Measurements from ENCODE around the gene SLC6A3. TPM values are rescaled to one million over a fixed set of nuclear protein-coding genes. Genes with fewer than 3 reads are reported as not detected.
A peak's percentile ranks its signal among the peaks of the same experiment; 100 is the strongest.

Gene SLC6A3
- polyA plus RNA-seq, 3 donors = not detected

DNA sequence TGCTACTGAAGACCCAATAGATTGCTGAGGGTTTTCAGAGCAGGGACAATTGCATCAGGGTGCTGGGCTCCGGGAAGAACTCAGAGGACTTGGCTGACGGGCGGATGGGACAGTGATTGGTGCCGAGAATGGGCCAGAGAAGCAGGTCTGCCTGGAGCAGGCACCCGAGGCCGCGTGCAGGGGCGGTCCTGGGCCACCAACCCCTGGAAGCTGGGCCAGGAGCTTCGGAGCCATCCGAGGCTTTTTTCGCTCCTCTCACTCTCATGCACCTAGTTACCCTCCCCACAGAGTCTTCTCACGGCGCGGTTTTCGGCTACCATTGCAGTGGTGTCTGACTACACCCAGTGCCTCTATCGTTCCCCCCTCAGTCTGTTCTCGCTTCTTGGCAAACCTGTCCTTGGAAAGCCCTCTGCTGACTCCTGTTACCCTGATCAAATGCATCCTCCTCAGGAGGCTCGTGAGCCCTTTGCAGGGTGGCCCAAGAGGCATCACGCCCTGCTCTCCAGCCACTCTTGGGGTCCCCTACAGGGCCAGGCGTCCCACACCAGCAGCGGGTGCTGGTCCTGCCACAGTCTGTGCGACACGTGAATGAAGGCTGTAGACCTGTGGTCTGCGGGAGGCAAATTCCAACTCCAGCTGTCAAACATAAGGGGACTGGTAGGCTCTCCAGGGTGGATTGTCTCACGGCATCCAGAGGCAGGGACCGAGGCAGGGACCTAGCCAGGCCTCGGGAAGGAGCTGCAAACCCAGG, 99.2 kb downstream of the SLC6A3 start:
- peaks cover 19 to 24% of the 10 kb centered on the region in 2 donors for H3K36me3 Mint-ChIP-seq
- peaks cover 21 to 25% of the 10 kb centered on the region in 2 donors for H3K36me3 ChIP-seq (replicated peaks in 1 of 2; ENCODE audit: control insufficient read depth in 1 of 2, insufficient read depth in 2 of 2, low read length in 2 of 2)
- H3K27me3 ChIP-seq (ENCODE audit: control insufficient read depth in 2 of 2, insufficient read depth in 2 of 2, low read length in 2 of 2) = no peaks in the 10 kb centered on the region
- H2AFZ ChIP-seq (ENCODE audit: insufficient read depth, low read depth, low read length, poor library complexity, severe bottlenecking) = peak overlapping the region; percentile 96
- H3K9ac ChIP-seq (ENCODE audit: insufficient read depth, low read length, poor library complexity, severe bottlenecking) = peak overlapping the region; percentile 95
- peak overlapping the region in 1 of 2 donors; percentile 95 for H3K27ac ChIP-seq (ENCODE audit: low read depth in 1 of 2, low read length in 2 of 2)
- 88% methylated on average over 24 of the region's 27 CpGs for WGBS (ENCODE audit: insufficient coverage)
- H3K79me2 ChIP-seq (ENCODE audit: insufficient read depth, low read length) = peaks cover 22% of the 10 kb centered on the region
- TF ChIP-seq, protein P1, sequence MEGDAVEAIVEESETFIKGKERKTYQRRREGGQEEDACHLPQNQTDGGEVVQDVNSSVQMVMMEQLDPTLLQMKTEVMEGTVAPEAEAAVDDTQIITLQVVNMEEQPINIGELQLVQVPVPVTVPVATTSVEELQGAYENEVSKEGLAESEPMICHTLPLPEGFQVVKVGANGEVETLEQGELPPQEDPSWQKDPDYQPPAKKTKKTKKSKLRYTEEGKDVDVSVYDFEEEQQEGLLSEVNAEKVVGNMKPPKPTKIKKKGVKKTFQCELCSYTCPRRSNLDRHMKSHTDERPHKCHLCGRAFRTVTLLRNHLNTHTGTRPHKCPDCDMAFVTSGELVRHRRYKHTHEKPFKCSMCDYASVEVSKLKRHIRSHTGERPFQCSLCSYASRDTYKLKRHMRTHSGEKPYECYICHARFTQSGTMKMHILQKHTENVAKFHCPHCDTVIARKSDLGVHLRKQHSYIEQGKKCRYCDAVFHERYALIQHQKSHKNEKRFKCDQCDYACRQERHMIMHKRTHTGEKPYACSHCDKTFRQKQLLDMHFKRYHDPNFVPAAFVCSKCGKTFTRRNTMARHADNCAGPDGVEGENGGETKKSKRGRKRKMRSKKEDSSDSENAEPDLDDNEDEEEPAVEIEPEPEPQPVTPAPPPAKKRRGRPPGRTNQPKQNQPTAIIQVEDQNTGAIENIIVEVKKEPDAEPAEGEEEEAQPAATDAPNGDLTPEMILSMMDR (IDR thresholded peaks at IDR 0.05) = no peak
- peaks cover 3% of the 10 kb centered on the region for H4K20me1 ChIP-seq (ENCODE audit: insufficient read depth, low read length)
- no peak for DNase-seq
- no peaks in the 10 kb centered on the region for H3K9me3 ChIP-seq (replicated peaks in 1 of 2; ENCODE audit: control insufficient read depth in 1 of 2, insufficient read depth in 1 of 2, low read length in 2 of 2)
- intact Hi-C loops (cut with micrococcal nuclease) = loop anchor here (10.0 kb wide), 4 partner anchors 129 to 451 kb away; partner anchors contain the start of genes BRD9 (in 1 of the 2), MRPL36 (in 1 of the 2) and TRIP13 (in 1 of the 2)
- H3K4me1 ChIP-seq (ENCODE audit: control insufficient read depth in 1 of 2, insufficient read depth in 2 of 2, low read length in 2 of 2) = peaks cover 16 to 30% of the 10 kb centered on the region in 2 donors
- no peaks in the 10 kb centered on the region for H3K9me3 Mint-ChIP-seq
- peaks cover 0 to 2% (median 0%) of the 10 kb centered on the region in 3 donors for H3K27me3 Mint-ChIP-seq (ENCODE audit: low read depth in 3 of 3)
- peak overlapping the region; percentile 61 to 81 for H3K4me3 Mint-ChIP-seq
- peak overlapping the region in 4 of 7 donors; percentile 54 to 78 (median 75) for H3K27ac Mint-ChIP-seq
- peaks cover 26% of the 10 kb centered on the region for H3K4me1 Mint-ChIP-seq
- H3K4me2 ChIP-seq (replicated peaks; ENCODE audit: extremely low read depth, low read length, poor library complexity, severe bottlenecking) = peak overlapping the region; percentile 95
- H3K4me3 ChIP-seq (replicated peaks in 1 of 3; ENCODE audit: low read depth in 2 of 3, low read length in 3 of 3) = peak overlapping the region in 2 of 3 experiments; percentile 87 to 93

GRCh38 chr5:1344975-1345838, 100.0 kb downstream of the SLC6A3 start, which contains the start of gene CLPTM1L:
Gene CLPTM1L, minus strand, starts transcription at chr5:1345099. Its CDS starts 258 bp downstream, at chr5:1344841.
- peaks cover 29 to 33% of the 10 kb centered on the region in 2 donors for H3K36me3 ChIP-seq (replicated peaks in 1 of 2; ENCODE audit: control insufficient read depth in 1 of 2, insufficient read depth in 2 of 2, low read length in 2 of 2)
- WGBS (ENCODE audit: insufficient coverage) = 2% methylated on average over 80 of the region's 87 CpGs
- peak within 1 kb of the TSS; percentile 58 to 95 for H3K27ac ChIP-seq (ENCODE audit: low read depth in 1 of 2, low read length in 2 of 2)
- H3K4me1 ChIP-seq (ENCODE audit: control insufficient read depth in 1 of 2, insufficient read depth in 2 of 2, low read length in 2 of 2) = peaks cover 16 to 30% of the 10 kb centered on the region in 2 donors
- H3K4me1 Mint-ChIP-seq = peaks cover 26% of the 10 kb centered on the region
- peak within 1 kb of the TSS; percentile 95 for H3K4me2 ChIP-seq (replicated peaks; ENCODE audit: extremely low read depth, low read length, poor library complexity, severe bottlenecking)
- DNase-seq = peak; percentile 87 to 88 (median 87)
- no peaks in the 10 kb centered on the region for H3K9me3 ChIP-seq (replicated peaks in 1 of 2; ENCODE audit: control insufficient read depth in 1 of 2, insufficient read depth in 1 of 2, low read length in 2 of 2)
- no peaks in the 10 kb centered on the region for H3K9me3 Mint-ChIP-seq
- peak within 1 kb of the TSS; percentile 85 to 90 for H3K4me3 Mint-ChIP-seq
- peak within 1 kb of the TSS; percentile 96 for H2AFZ ChIP-seq (ENCODE audit: insufficient read depth, low read depth, low read length, poor library complexity, severe bottlenecking)
- TF ChIP-seq, protein P1 (IDR thresholded peaks at IDR 0.05) = no peak
- peak within 1 kb of the TSS; percentile 19 to 84 (median 63) for H3K27ac Mint-ChIP-seq
- H3K9ac ChIP-seq (ENCODE audit: insufficient read depth, low read length, poor library complexity, severe bottlenecking) = peak within 1 kb of the TSS; percentile 95
- peaks cover 0 to 2% (median 0%) of the 10 kb centered on the region in 3 donors for H3K27me3 Mint-ChIP-seq (ENCODE audit: low read depth in 3 of 3)
- H3K79me2 ChIP-seq (ENCODE audit: insufficient read depth, low read length) = peaks cover 22% of the 10 kb centered on the region
- H3K36me3 Mint-ChIP-seq = peaks cover 28 to 33% of the 10 kb centered on the region in 2 donors
- H3K4me3 ChIP-seq (replicated peaks in 1 of 3; ENCODE audit: low read depth in 2 of 3, low read length in 3 of 3) = peak within 1 kb of the TSS; percentile 87 to 97 (median 93)
- H4K20me1 ChIP-seq (ENCODE audit: insufficient read depth, low read length) = peaks cover 3% of the 10 kb centered on the region
- no peaks in the 10 kb centered on the region for H3K27me3 ChIP-seq (ENCODE audit: control insufficient read depth in 2 of 2, insufficient read depth in 2 of 2, low read length in 2 of 2)
- intact Hi-C loops (cut with micrococcal nuclease) = loop anchor here (5.0 to 10.0 kb wide), 5 partner anchors 130 to 450 kb away; partner anchors contain the start of genes BRD9 (in 1 of the 2), MRPL36 (in 1 of the 2) and TRIP13 (in 1 of the 2)
